DOHH2 (cell line): ENCODE results near the gene VLDLR.

Experiments
- H3F3A ChIP-seq: fragments of 200-600 bp; sonication (generic), shearing (Covaris generic); 2 replicates; pipeline ENCODE4 v1.6.0; 2016; ENCODE audit warnings: antibody characterized with exemption, mild to moderate bottlenecking; ENCODE audit not compliant: control insufficient read depth, insufficient read depth
- H3K27ac ChIP-seq: fragments of 200-600 bp; sonication (generic); 2 replicates; pipeline ENCODE4 v1.5.1; 2014; ENCODE audit warnings: low read depth, mild to moderate bottlenecking, low read length, moderate library complexity
- H3K27me3 ChIP-seq: fragments of 200-600 bp; sonication (generic); 2 replicates; pipeline ENCODE4 v1.6.1; 2014; ENCODE audit warnings: mild to moderate bottlenecking, low read length, mixed read lengths; ENCODE audit not compliant: control insufficient read depth
- H3K36me3 ChIP-seq: fragments of 200-600 bp; sonication (generic); 2 replicates; pipeline ENCODE4 v1.6.1; 2014; ENCODE audit warnings: mild to moderate bottlenecking, low read length, moderate library complexity, mixed read lengths; ENCODE audit not compliant: control insufficient read depth
- H3K4me1 ChIP-seq: fragments of 200-600 bp; sonication (generic); 2 replicates; pipeline ENCODE4 v1.6.1; 2014; ENCODE audit warnings: mild to moderate bottlenecking, low read length, mixed read lengths; ENCODE audit not compliant: control insufficient read depth
- H3K4me2 ChIP-seq: fragments of 200-600 bp; sonication (generic); 2 replicates; pipeline ENCODE4 v1.6.0; 2014; ENCODE audit warnings: mild to moderate bottlenecking, low read length, moderate library complexity
- H3K4me3 ChIP-seq: fragments of 200-600 bp; sonication (generic); 2 replicates; pipeline ENCODE4 v1.5.1; 2014; ENCODE audit warnings: mild to moderate bottlenecking, low read length, mixed read lengths
- H3K79me2 ChIP-seq: fragments of 200-600 bp; sonication (generic); 2 replicates; pipeline ENCODE4 v1.6.1; 2014; ENCODE audit warnings: mild to moderate bottlenecking, low read length, mixed read lengths; ENCODE audit not compliant: control insufficient read depth
- H3K9me2 ChIP-seq: fragments of 200-600 bp; sonication (generic); replicated peaks from 2 replicates; pipeline ENCODE4 v1.6.1; 2014; ENCODE audit warnings: mild to moderate bottlenecking, low read length, mixed read lengths; ENCODE audit not compliant: control insufficient read depth
- H3K9me3 ChIP-seq: fragments of 200-600 bp; sonication (generic); 2 replicates; pipeline ENCODE4 v1.6.1; 2014; ENCODE audit warnings: antibody characterized with exemption, low read length, mixed read lengths; ENCODE audit not compliant: control insufficient read depth, insufficient read depth
- H4K20me1 ChIP-seq: fragments of 200-600 bp; sonication (generic); 2 replicates; pipeline ENCODE4 v1.6.0; 2014; ENCODE audit warnings: low read depth, mild to moderate bottlenecking, antibody characterized with exemption, low read length, moderate library complexity; ENCODE audit not compliant: control insufficient read depth, insufficient read depth
- EZH2phosphoT487 ChIP-seq: fragments of 200-600 bp; sonication (generic); IDR thresholded peaks from 2 replicates; pipeline ENCODE4 v1.6.1; 2017; ENCODE audit warnings: borderline replicate concordance, mild to moderate bottlenecking, antibody characterized with exemption, low read length, moderate library complexity, mixed read lengths
- TF ChIP-seq, protein P1 (sequence below): fragments of 200-600 bp; sonication (generic); IDR thresholded peaks from one replicate; pipeline ENCODE4 v1.5.1; 2014; ENCODE audit warnings: antibody characterized with exemption, mild to moderate bottlenecking, low read depth, low read length; ENCODE audit not compliant: poor library complexity, severe bottlenecking

VLDLR gene

DNA sequence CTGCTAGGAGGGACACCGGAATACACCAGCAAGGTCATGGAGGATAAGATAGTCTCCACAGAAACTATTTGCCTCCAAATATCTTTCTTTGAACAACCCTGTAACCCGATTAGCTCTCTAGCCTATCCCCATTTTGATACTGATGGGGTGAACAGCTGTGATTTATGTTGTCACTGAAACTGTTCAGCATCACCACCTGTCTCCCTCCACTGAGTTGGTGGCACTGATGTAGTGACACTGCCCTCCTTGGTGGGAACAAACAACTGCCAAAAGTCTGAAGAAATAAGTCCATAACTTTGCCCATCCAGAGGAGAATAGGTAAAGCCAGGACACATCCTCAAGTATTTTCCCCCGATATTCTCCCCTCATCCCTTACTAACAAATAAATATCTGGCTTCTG is 71.5 kb downstream of the VLDLR start:
- Histone ChIP-seq H3K4me2 (no peak overlapping the region), H3K27me3 (no peaks in the 10 kb centered on the region), H3K27ac (no peak overlapping the region), H3K4me1 (no peaks in the 10 kb centered on the region), H3K9me2 (no peaks in the 10 kb centered on the region), H4K20me1 (no peaks in the 10 kb centered on the region), H3K4me3 (no peak overlapping the region), H3K79me2 (no peaks in the 10 kb centered on the region), H3K9me3 (no peaks in the 10 kb centered on the region), H3K36me3 (no peaks in the 10 kb centered on the region), H3F3A (no peaks in the 10 kb centered on the region)
- TF ChIP-seq, protein P1, sequence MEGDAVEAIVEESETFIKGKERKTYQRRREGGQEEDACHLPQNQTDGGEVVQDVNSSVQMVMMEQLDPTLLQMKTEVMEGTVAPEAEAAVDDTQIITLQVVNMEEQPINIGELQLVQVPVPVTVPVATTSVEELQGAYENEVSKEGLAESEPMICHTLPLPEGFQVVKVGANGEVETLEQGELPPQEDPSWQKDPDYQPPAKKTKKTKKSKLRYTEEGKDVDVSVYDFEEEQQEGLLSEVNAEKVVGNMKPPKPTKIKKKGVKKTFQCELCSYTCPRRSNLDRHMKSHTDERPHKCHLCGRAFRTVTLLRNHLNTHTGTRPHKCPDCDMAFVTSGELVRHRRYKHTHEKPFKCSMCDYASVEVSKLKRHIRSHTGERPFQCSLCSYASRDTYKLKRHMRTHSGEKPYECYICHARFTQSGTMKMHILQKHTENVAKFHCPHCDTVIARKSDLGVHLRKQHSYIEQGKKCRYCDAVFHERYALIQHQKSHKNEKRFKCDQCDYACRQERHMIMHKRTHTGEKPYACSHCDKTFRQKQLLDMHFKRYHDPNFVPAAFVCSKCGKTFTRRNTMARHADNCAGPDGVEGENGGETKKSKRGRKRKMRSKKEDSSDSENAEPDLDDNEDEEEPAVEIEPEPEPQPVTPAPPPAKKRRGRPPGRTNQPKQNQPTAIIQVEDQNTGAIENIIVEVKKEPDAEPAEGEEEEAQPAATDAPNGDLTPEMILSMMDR: no peak
- TF ChIP-seq EZH2phosphoT487: no peak

DNA sequence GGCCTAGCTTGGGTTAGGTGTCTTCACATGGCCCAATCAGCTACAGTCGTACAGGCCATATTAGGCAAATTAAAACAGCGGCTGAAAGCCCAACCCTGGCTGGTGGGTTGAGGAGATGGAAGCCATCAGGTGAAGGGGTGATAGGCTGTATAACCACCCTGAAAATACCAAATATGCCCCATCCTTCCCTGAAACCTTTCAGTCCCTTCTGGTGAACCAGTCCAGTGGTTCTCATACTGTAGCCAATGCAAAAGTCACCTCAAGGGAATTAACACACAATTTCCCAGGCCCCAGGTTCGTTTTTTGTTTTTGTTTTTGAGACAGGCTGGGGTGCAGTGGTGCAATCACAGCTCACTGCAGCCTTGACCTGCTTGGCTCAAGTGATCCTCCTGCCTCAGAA is 75.9 kb downstream of the VLDLR start:
- Histone ChIP-seq H3K4me1 (no peaks in the 10 kb centered on the region), H3K9me2 (no peaks in the 10 kb centered on the region), H3K9me3 (no peaks in the 10 kb centered on the region), H3K36me3 (no peaks in the 10 kb centered on the region), H3K4me2 (no peak overlapping the region), H3F3A (no peaks in the 10 kb centered on the region), H4K20me1 (no peaks in the 10 kb centered on the region), H3K79me2 (no peaks in the 10 kb centered on the region), H3K4me3 (no peak overlapping the region), H3K27me3 (no peaks in the 10 kb centered on the region), H3K27ac (no peak overlapping the region)
- TF ChIP-seq, protein P1: no peak
- no peak for TF ChIP-seq EZH2phosphoT487

DNA sequence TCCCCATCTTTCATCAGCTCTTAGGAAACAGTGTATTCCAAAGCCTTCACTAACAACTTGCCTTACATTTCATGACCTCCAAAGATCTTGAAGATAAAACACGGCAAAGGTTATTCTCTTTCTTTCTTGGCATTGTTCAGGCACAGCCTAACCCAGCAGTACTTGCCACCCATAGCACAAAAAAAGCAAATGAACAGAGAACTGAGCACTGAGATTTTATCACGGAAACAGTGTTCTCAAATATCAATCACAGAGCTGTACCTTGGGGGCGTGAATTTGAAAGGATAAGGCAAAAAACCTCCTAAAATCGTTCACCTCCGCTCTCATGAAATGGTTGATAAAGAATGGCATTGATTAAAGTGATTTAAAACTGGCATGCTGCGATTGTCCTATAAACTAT is 78.8 kb downstream of the VLDLR start:
- Histone ChIP-seq H4K20me1 (no peaks in the 10 kb centered on the region), H3K4me3 (no peak overlapping the region), H3K27me3 (no peaks in the 10 kb centered on the region), H3K4me2 (no peak overlapping the region), H3F3A (no peaks in the 10 kb centered on the region), H3K9me3 (no peaks in the 10 kb centered on the region), H3K27ac (no peak overlapping the region), H3K9me2 (no peaks in the 10 kb centered on the region), H3K79me2 (no peaks in the 10 kb centered on the region), H3K36me3 (no peaks in the 10 kb centered on the region), H3K4me1 (no peaks in the 10 kb centered on the region)
- TF ChIP-seq EZH2phosphoT487: no peak
- TF ChIP-seq, protein P1: no peak

DNA sequence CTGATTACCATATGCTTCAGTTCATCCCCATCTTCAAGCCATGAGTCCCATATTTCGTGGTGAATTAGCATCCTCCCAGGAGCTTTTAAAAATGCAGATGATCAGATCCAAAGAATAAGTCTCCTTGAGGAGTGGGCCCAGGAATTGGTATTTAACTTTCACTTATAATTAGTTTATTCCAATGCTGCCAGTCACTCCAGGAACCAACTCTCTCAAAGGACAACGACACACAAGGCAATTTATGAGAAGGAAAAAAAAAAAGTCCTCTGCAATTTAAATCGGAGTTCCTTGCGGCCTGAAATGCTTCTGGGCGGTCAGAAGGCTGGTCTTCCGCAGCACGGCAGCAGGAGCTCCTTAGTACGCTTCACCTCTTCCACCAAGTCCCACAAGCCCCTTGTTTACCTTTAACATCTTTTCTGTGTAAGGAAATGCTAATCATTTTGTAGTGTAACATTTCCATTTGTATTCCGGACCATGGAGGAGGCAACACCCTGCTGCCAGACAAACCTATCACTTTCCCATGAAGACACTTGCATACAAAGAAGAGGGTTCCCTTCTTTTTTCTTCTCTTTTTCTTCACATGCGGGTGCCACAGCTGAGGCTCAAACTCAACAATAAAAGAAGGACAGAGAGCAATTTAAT is 79.4 kb downstream of the VLDLR start:
- Histone ChIP-seq H3K4me1 (no peaks in the 10 kb centered on the region), H3K4me3 (no peak overlapping the region), H3K79me2 (no peaks in the 10 kb centered on the region), H3K27ac (no peak overlapping the region), H3K36me3 (no peaks in the 10 kb centered on the region), H3K27me3 (no peaks in the 10 kb centered on the region), H4K20me1 (no peaks in the 10 kb centered on the region), H3F3A (no peaks in the 10 kb centered on the region), H3K9me2 (no peaks in the 10 kb centered on the region), H3K9me3 (no peaks in the 10 kb centered on the region), H3K4me2 (no peak overlapping the region)
- TF ChIP-seq, protein P1: no peak
